ENCODE measurements around the gene ARL5A.

DNA sequence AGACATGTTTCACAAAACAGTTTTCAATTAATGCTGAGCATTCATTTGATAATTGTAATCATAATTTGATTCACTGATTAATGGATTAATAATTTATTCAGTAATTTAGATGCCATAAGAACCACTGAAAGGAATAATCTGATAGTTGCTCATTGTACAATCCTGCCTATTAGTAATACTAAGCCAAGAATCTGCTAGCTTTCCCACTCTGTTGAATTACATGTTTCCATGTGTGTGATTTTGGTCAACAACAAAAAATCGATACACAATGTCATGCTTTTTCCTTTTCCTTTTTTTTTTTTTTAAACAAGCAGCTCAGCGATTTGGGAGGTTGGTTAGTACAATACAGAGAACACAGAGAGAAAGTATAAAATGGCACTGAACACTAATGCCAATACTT is 25.9 kb downstream of the ARL5A start:
- TF ChIP-seq, protein P1, sequence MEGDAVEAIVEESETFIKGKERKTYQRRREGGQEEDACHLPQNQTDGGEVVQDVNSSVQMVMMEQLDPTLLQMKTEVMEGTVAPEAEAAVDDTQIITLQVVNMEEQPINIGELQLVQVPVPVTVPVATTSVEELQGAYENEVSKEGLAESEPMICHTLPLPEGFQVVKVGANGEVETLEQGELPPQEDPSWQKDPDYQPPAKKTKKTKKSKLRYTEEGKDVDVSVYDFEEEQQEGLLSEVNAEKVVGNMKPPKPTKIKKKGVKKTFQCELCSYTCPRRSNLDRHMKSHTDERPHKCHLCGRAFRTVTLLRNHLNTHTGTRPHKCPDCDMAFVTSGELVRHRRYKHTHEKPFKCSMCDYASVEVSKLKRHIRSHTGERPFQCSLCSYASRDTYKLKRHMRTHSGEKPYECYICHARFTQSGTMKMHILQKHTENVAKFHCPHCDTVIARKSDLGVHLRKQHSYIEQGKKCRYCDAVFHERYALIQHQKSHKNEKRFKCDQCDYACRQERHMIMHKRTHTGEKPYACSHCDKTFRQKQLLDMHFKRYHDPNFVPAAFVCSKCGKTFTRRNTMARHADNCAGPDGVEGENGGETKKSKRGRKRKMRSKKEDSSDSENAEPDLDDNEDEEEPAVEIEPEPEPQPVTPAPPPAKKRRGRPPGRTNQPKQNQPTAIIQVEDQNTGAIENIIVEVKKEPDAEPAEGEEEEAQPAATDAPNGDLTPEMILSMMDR (IDR thresholded peaks at IDR 0.05): no peak
- no peak for TF ChIP-seq EZH2 (IDR thresholded peaks at IDR 0.05)
- TF ChIP-seq EZH2phosphoT487 (IDR thresholded peaks at IDR 0.05): no peak

All from neural progenitor cell (in vitro differentiated cells).